SH-SY5Y (cell line): ENCODE results near the gene HEBP2.

Experiments used
- GATA2 ChIP-seq: IDR thresholded peaks from 2 replicates; pipeline ENCODE4 v1.6.1; 2011; ENCODE audit warnings: mild to moderate bottlenecking, low read depth, low read length
- GATA3 ChIP-seq: IDR thresholded peaks from 2 replicates; pipeline ENCODE4 v1.6.1; 2011; ENCODE audit warnings: low read depth, mild to moderate bottlenecking, low read length, moderate library complexity

GRCh38 chr6:138419766-138420165 lies 15.7 kb downstream of the HEBP2 start:
- TF ChIP-seq GATA2 (no peak), GATA3 (no peak)
